ENCODE results near the gene GNAI2.
"Not testable (repeated sequence)": the region's sequence is repeated elsewhere in the genome, so short reads cannot be mapped to it uniquely, and the experiment has no call there.

The GNAI2 gene

GRCh38 chr3:50204804-50205412 is 31.1 kb upstream of the GNAI2 start, which contains the start of gene SLC38A3:
Gene SLC38A3 (plus strand): TSS chr3:50205271. CDS start chr3:50214200, 8,929 bp downstream.
- DNase-seq (ENCODE audit: insufficient read length, low spot score) (no peak), FAIRE-seq (no peak)

GRCh38 chr3:50205413-50206276 is 30.4 kb upstream of the GNAI2 start:
- no peak for FAIRE-seq
- DNase-seq (ENCODE audit: insufficient read length, low spot score): no peak

- no peak for DNase-seq (ENCODE audit: insufficient read length, low spot score)
- FAIRE-seq: no peak
Measured at GRCh38 chr3:50207359-50208042, 28.5 kb upstream of the GNAI2 start.

- DNase-seq (ENCODE audit: insufficient read length, low spot score): no peak
- FAIRE-seq: no peak
Measured at GRCh38 chr3:50208677-50209344, 27.2 kb upstream of the GNAI2 start.

- DNase-seq (ENCODE audit: insufficient read length, low spot score): no peak
- FAIRE-seq: no peak
Measured at GRCh38 chr3:50210176-50210509, 25.9 kb upstream of the GNAI2 start.

GRCh38 chr3:50210510-50211367 is 25.3 kb upstream of the GNAI2 start:
- FAIRE-seq (no peak), DNase-seq (ENCODE audit: insufficient read length, low spot score) (no peak)

GRCh38 chr3:50211368-50211717 is 24.7 kb upstream of the GNAI2 start:
- DNase-seq (ENCODE audit: insufficient read length, low spot score); FAIRE-seq: not testable (repeated sequence)

GRCh38 chr3:50211930-50212329 is 24.1 kb upstream of the GNAI2 start:
- DNase-seq (ENCODE audit: insufficient read length, low spot score): no peak
- no peak for FAIRE-seq

GRCh38 chr3:50212502-50212901 is 23.5 kb upstream of the GNAI2 start:
- DNase-seq (ENCODE audit: insufficient read length, low spot score) (no peak), FAIRE-seq (no peak)

- DNase-seq (ENCODE audit: insufficient read length, low spot score): no peak
- no peak for FAIRE-seq
Measured at GRCh38 chr3:50212971-50213370, 23.0 kb upstream of the GNAI2 start.

- DNase-seq (ENCODE audit: insufficient read length, low spot score) (no peak), FAIRE-seq (no peak)
Measured at GRCh38 chr3:50213373-50213772, 22.6 kb upstream of the GNAI2 start.

- FAIRE-seq: no peak
- DNase-seq (ENCODE audit: insufficient read length, low spot score): no peak
Measured at GRCh38 chr3:50214824-50215223, 21.2 kb upstream of the GNAI2 start.

GRCh38 chr3:50215529-50215928 is 20.5 kb upstream of the GNAI2 start:
- DNase-seq (ENCODE audit: insufficient read length, low spot score): no peak
- no peak for FAIRE-seq

GRCh38 chr3:50217681-50218080 is 18.3 kb upstream of the GNAI2 start:
- DNase-seq (ENCODE audit: insufficient read length, low spot score): no peak
- no peak for FAIRE-seq

GRCh38 chr3:50218448-50218847 is 17.6 kb upstream of the GNAI2 start:
- FAIRE-seq: no peak
- DNase-seq (ENCODE audit: insufficient read length, low spot score): no peak

GRCh38 chr3:50219285-50219684 is 16.7 kb upstream of the GNAI2 start:
- no peak for FAIRE-seq
- DNase-seq (ENCODE audit: insufficient read length, low spot score): no peak

- no peak for FAIRE-seq
Measured at GRCh38 chr3:50220109-50220508, 15.9 kb upstream of the GNAI2 start.

GRCh38 chr3:50221051-50221410 is 15.0 kb upstream of the GNAI2 start:
- DNase-seq (ENCODE audit: insufficient read length, low spot score) (no peak), FAIRE-seq (no peak)

More at GRCh38 chr3:50220109-50220508, 15.9 kb upstream of the GNAI2 start:
- DNase-seq (ENCODE audit: insufficient read length, low spot score): no peak

GRCh38 chr3:50221411-50222168 is 14.4 kb upstream of the GNAI2 start:
- no peak for DNase-seq (ENCODE audit: insufficient read length, low spot score)
- no peak for FAIRE-seq

- FAIRE-seq: no peak
- DNase-seq (ENCODE audit: insufficient read length, low spot score): no peak
Measured at GRCh38 chr3:50222169-50222528, 13.9 kb upstream of the GNAI2 start.

Measured in GM19239 (cell line).